ENCODE data around the gene ASB3. TPM values are rescaled to one million over a fixed set of nuclear protein-coding genes. Genes with fewer than 3 reads are reported as not detected.

Gene ASB3
- total RNA-seq, 2 experiments from 2014 or later, result 26.4 to 30.3 TPM

- BruUV-seq (replicated peaks), result no TSS peak
- CTCF ChIA-PET (ENCODE audit: unreplicated experiment), result no interaction called here
Measured at GRCh38 chr2:53695575-53695974, 91.2 kb downstream of the ASB3 start.

GRCh38 chr2:53694096-53694771, 92.5 kb downstream of the ASB3 start:
- Histone ChIP-seq H3K79me2 (ENCODE audit: insufficient read depth, low read depth, low read length) (no peaks in the 10 kb centered on the region), H3K36me3 (ENCODE audit: insufficient read depth, low read length) (peaks cover 13% of the 10 kb centered on the region), H3K4me1 (ENCODE audit: insufficient read depth, low read length, poor library complexity, severe bottlenecking) (no peaks in the 10 kb centered on the region), H3K9me2 (ENCODE audit: insufficient read depth, low read length) (no peaks in the 10 kb centered on the region), H3K27ac (ENCODE audit: low read depth, low read length, poor library complexity, severe bottlenecking) (no peak overlapping the region), H4K20me1 (ENCODE audit: insufficient read depth, low read length) (no peaks in the 10 kb centered on the region), H3K4me2 (ENCODE audit: low read length) (no peak overlapping the region), H3K4me3 (ENCODE audit: low read depth, low read length, poor library complexity, severe bottlenecking) (no peak overlapping the region), H2AFZ (ENCODE audit: low read length) (no peak overlapping the region), H3K9me3 (ENCODE audit: low read length) (no peaks in the 10 kb centered on the region)
- intact Hi-C loops (cut with micrococcal nuclease; ENCODE audit: unreplicated experiment), result no loop called here
- CTCF ChIA-PET (ENCODE audit: unreplicated experiment), result no interaction called here
- POLR2A ChIA-PET, result interaction anchor here (1.2 kb wide), 1 partner anchor 24 kb away, joined by 6 read pairs; no protein-coding TSS in a partner anchor
- no peak for TF ChIP-seq CTCF (conservative IDR thresholded peaks at IDR 0.05; ENCODE audit: low read length)
- no peak for TF ChIP-seq EZH2phosphoT487 (IDR thresholded peaks at IDR 0.05; ENCODE audit: borderline replicate concordance, low read depth, low read length)
- DNase-seq (ENCODE audit: low spot score), result no peak
- no TSS peak for BruUV-seq (replicated peaks)

More at GRCh38 chr2:53695575-53695974, 91.2 kb downstream of the ASB3 start:
- H2AFZ ChIP-seq (ENCODE audit: low read length), result no peak overlapping the region
- H3K9me3 ChIP-seq (ENCODE audit: low read length), result no peaks in the 10 kb centered on the region
- H3K4me3 ChIP-seq (ENCODE audit: low read depth, low read length, poor library complexity, severe bottlenecking), result no peak overlapping the region
- no peaks in the 10 kb centered on the region for H3K79me2 ChIP-seq (ENCODE audit: insufficient read depth, low read depth, low read length)
- H4K20me1 ChIP-seq (ENCODE audit: insufficient read depth, low read length), result no peaks in the 10 kb centered on the region
- peaks cover 21% of the 10 kb centered on the region for H3K36me3 ChIP-seq (ENCODE audit: insufficient read depth, low read length)
- intact Hi-C loops (cut with micrococcal nuclease; ENCODE audit: unreplicated experiment), result no loop called here
- TF ChIP-seq EZH2phosphoT487 (IDR thresholded peaks at IDR 0.05; ENCODE audit: borderline replicate concordance, low read depth, low read length) (no peak), CTCF (conservative IDR thresholded peaks at IDR 0.05; ENCODE audit: low read length) (no peak)
- H3K9me2 ChIP-seq (ENCODE audit: insufficient read depth, low read length), result no peaks in the 10 kb centered on the region
- no peak overlapping the region for H3K4me2 ChIP-seq (ENCODE audit: low read length)
- POLR2A ChIA-PET, result interaction anchor here (0.6 to 1.2 kb wide), 2 partner anchors 22 to 110 kb away, joined by 3 to 6 read pairs; no protein-coding TSS in a partner anchor
- no peak for DNase-seq (ENCODE audit: low spot score)
- no peaks in the 10 kb centered on the region for H3K4me1 ChIP-seq (ENCODE audit: insufficient read depth, low read length, poor library complexity, severe bottlenecking)
- no peak overlapping the region for H3K27ac ChIP-seq (ENCODE audit: low read depth, low read length, poor library complexity, severe bottlenecking)

- H3K79me2 ChIP-seq (ENCODE audit: insufficient read depth, low read depth, low read length), result no peaks in the 10 kb centered on the region
- 0 out of 2 replicates have a peak, but pooled peaks cover 9% of the 10 kb centered on the region for H3K36me3 ChIP-seq (ENCODE audit: insufficient read depth, low read length)
- no peak overlapping the region for H3K4me3 ChIP-seq (ENCODE audit: low read depth, low read length, poor library complexity, severe bottlenecking)
- intact Hi-C loops (cut with micrococcal nuclease; ENCODE audit: unreplicated experiment), result no loop called here
- H2AFZ ChIP-seq (ENCODE audit: low read length), result no peak overlapping the region
- no TSS peak for BruUV-seq (replicated peaks)
- POLR2A ChIA-PET, result interaction anchor here (0.6 kb wide), 1 partner anchor 320 kb away, joined by 3 read pairs; no protein-coding TSS in a partner anchor
- H3K4me1 ChIP-seq (ENCODE audit: insufficient read depth, low read length, poor library complexity, severe bottlenecking), result no peaks in the 10 kb centered on the region
- no peak overlapping the region for H3K27ac ChIP-seq (ENCODE audit: low read depth, low read length, poor library complexity, severe bottlenecking)
- no peaks in the 10 kb centered on the region for H3K9me3 ChIP-seq (ENCODE audit: low read length)
- CTCF ChIA-PET (ENCODE audit: unreplicated experiment), result no interaction called here
- H4K20me1 ChIP-seq (ENCODE audit: insufficient read depth, low read length), result no peaks in the 10 kb centered on the region
- no peak for TF ChIP-seq EZH2phosphoT487 (IDR thresholded peaks at IDR 0.05; ENCODE audit: borderline replicate concordance, low read depth, low read length)
- no peak for DNase-seq (ENCODE audit: low spot score)
- no peak overlapping the region for H3K4me2 ChIP-seq (ENCODE audit: low read length)
- no peaks in the 10 kb centered on the region for H3K9me2 ChIP-seq (ENCODE audit: insufficient read depth, low read length)
Measured at GRCh38 chr2:53690876-53691275, 95.9 kb downstream of the ASB3 start.

Measured in OCI-LY7 (cell line).